ENCODE data around the gene KCTD17.
"Not testable (repeated sequence)": the region's sequence is repeated elsewhere in the genome, so short reads cannot be mapped to it uniquely, and the experiment has no call there.

The KCTD17 gene

DNA sequence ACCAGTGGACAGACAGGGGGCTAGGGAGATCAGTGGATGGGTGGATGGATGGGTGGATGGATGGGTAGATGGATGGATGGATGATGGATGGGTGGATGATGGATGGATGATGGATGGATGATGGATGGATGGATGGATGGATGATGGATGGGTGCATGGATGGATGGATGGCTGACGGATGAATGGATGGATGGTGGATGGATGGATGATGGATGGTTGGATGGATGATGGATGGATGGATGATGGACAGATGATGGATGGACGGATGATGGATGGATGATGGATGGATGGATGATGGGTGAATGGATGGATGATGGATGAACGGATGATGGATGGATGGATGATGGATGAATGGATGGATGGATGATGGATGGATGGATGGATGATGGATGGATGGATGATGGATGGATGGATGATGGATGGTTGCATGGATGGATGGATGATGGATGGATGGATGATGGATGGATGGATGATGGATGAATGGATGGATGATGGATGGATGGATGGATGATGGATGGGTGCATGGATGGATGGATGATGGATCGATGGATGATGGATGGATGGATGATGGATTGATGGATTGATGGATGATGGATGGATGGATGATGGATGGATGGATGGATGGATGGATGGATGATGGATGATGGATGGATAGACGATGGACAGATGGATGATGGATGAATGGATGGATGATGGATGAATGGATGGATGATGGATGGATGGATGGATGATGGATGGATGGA is 20.5 kb downstream of the KCTD17 start:
- peaks cover 61% of the 10 kb centered on the region for H3K27me3 ChIP-seq (ENCODE audit: insufficient read depth, low read length)
- H3K9ac ChIP-seq (ENCODE audit: low read depth, low read length); H3K4me3 ChIP-seq (ENCODE audit: low read length); H3K36me3 ChIP-seq (ENCODE audit: insufficient read depth, low read length); H3K27ac ChIP-seq (ENCODE audit: low read depth, low read length); H3K4me1 ChIP-seq (ENCODE audit: insufficient read depth, low read length); H3K9me3 ChIP-seq (ENCODE audit: insufficient read depth, low read depth, low read length): not testable (repeated sequence)
- WGBS, result 91% methylated on average over 5 of the region's 5 CpGs

GRCh38 chr22:37072673-37073072 is 21.1 kb downstream of the KCTD17 start:
- Histone ChIP-seq H3K9ac (ENCODE audit: low read depth, low read length) (no peak overlapping the region), H3K4me3 (ENCODE audit: low read length) (no peak overlapping the region), H3K27ac (ENCODE audit: low read depth, low read length) (no peak overlapping the region), H3K27me3 (ENCODE audit: insufficient read depth, low read length) (peaks cover 58% of the 10 kb centered on the region), H3K4me1 (ENCODE audit: insufficient read depth, low read length) (peaks cover 4% of the 10 kb centered on the region; the same call in 1 of the 2 replicates), H3K36me3 (ENCODE audit: insufficient read depth, low read length) (no peaks in the 10 kb centered on the region), H3K9me3 (ENCODE audit: insufficient read depth, low read depth, low read length) (no peaks in the 10 kb centered on the region)
- WGBS, result 93% methylated on average over 8 of the region's 8 CpGs

GRCh38 chr22:37074537-37074936 is 23.0 kb downstream of the KCTD17 start:
- Histone ChIP-seq H3K9me3 (ENCODE audit: insufficient read depth, low read depth, low read length) (no peaks in the 10 kb centered on the region), H3K27me3 (ENCODE audit: insufficient read depth, low read length) (peaks cover 40% of the 10 kb centered on the region), H3K36me3 (ENCODE audit: insufficient read depth, low read length) (no peaks in the 10 kb centered on the region), H3K9ac (ENCODE audit: low read depth, low read length) (no peak overlapping the region), H3K4me1 (ENCODE audit: insufficient read depth, low read length) (no peaks in the 10 kb centered on the region), H3K27ac (ENCODE audit: low read depth, low read length) (no peak overlapping the region), H3K4me3 (ENCODE audit: low read length) (no peak overlapping the region)
- WGBS, result 87% methylated on average over 16 of the region's 16 CpGs

DNA sequence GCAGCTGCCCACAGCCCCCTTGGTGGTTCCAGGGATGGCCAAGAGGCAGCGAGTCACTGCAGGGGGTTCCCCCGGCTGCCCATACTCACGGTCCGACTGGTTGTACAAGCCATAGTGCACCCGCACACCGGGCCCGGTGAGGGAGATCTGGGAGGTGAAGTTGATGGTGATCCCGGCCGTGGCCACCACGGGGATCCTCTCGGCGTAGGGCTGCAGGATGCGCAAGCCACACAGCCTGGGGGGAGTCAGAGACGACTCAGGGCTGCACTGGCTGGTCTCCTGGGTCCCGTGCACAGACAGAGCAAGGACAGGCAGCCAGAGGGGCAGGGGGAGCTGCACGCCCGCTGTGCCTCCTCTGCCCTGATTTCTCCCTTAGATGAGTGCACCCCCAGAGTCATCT is 23.5 kb downstream of the KCTD17 start:
- H3K9ac ChIP-seq (ENCODE audit: low read depth, low read length), result no peak overlapping the region
- no peaks in the 10 kb centered on the region for H3K9me3 ChIP-seq (ENCODE audit: insufficient read depth, low read depth, low read length)
- no peaks in the 10 kb centered on the region for H3K4me1 ChIP-seq (ENCODE audit: insufficient read depth, low read length)
- no peaks in the 10 kb centered on the region for H3K36me3 ChIP-seq (ENCODE audit: insufficient read depth, low read length)
- peaks cover 34% of the 10 kb centered on the region for H3K27me3 ChIP-seq (ENCODE audit: insufficient read depth, low read length)
- H3K27ac ChIP-seq (ENCODE audit: low read depth, low read length), result no peak overlapping the region
- no peak overlapping the region for H3K4me3 ChIP-seq (ENCODE audit: low read length)
- WGBS, result 85% methylated on average over 17 of the region's 17 CpGs

DNA sequence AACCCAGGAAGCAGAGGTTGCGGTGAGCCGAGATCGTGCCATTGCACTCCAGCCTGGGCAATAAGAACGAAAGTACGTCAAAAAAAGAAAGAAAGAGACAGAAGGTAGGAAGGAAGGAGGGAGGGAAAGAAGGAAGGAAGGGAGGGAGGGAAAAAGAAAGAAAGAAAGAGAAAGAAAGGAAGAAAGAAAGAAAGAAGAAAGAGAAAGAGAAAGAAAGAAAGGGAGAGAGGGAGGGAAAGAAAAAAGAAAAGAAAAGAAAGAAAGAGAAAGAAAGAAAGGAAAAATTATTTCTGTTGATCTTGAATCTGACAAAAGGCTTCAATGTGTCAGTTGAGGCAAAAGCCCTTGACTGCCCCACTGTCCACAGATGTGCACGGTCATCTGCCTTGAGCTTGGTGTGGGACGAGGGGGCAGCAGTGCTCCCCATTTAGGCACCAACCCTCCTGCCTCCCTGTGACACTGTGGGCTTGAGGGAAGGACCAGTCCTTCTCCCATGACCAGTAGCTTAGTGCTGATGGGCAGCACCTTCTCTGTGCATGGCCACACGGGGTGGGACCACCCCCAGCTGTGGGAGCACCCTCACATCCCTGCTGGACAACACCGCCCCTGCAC is 24.4 kb downstream of the KCTD17 start:
- Histone ChIP-seq H3K9ac (ENCODE audit: low read depth, low read length) (no peak overlapping the region), H3K4me1 (ENCODE audit: insufficient read depth, low read length) (no peaks in the 10 kb centered on the region), H3K27ac (ENCODE audit: low read depth, low read length) (no peak overlapping the region), H3K4me3 (ENCODE audit: low read length) (no peak overlapping the region), H3K27me3 (ENCODE audit: insufficient read depth, low read length) (peaks cover 26% of the 10 kb centered on the region), H3K36me3 (ENCODE audit: insufficient read depth, low read length) (no peaks in the 10 kb centered on the region), H3K9me3 (ENCODE audit: insufficient read depth, low read depth, low read length) (no peaks in the 10 kb centered on the region)
- 90% methylated on average over 9 of the region's 9 CpGs for WGBS

DNA sequence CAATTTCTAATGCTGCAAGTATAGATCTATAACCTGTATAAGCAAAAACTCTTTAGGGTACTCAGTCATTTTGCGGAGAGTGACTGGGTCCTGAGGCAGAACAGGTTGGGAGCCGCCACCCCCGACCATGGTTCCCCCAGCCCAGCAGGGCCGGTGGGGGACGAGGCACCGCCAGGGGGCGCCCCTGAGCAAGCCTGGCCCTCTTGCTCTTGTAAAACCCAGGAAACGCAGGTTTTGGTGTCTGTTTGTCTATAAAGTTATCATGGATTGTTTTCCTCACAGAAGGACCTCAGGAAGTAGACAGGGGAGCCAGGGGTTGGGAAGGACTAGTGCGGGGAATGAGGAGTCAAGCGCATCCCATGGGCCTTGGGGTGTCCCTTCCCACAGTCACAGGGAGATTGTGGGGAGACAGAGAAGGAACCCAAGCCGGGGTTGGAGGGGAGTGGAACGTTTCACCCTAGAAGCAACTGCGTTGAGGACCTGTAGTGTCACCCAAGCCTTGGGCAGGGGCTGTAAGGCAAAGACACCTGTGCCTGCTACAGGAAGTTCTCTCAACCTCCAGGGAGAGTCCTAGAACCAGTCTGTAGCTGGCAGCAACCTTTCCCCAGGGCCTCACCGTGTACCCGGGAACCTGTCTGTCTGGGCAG is 26.4 kb downstream of the KCTD17 start:
- Histone ChIP-seq H3K4me3 (ENCODE audit: low read length) (no peak overlapping the region), H3K9ac (ENCODE audit: low read depth, low read length) (no peak overlapping the region), H3K9me3 (ENCODE audit: insufficient read depth, low read depth, low read length) (no peaks in the 10 kb centered on the region), H3K27ac (ENCODE audit: low read depth, low read length) (no peak overlapping the region), H3K36me3 (ENCODE audit: insufficient read depth, low read length) (no peaks in the 10 kb centered on the region), H3K27me3 (ENCODE audit: insufficient read depth, low read length) (peaks cover 16% of the 10 kb centered on the region; the same call in 1 of the 2 replicates), H3K4me1 (ENCODE audit: insufficient read depth, low read length) (no peaks in the 10 kb centered on the region)
- 45% methylated on average over 15 of the region's 15 CpGs for WGBS

- WGBS, result 62% methylated on average over 5 of the region's 5 CpGs
- peaks cover 5% of the 10 kb centered on the region; the same call in 1 of the 2 replicates for H3K27me3 ChIP-seq (ENCODE audit: insufficient read depth, low read length)
- no peak overlapping the region for H3K4me3 ChIP-seq (ENCODE audit: low read length)
- no peaks in the 10 kb centered on the region for H3K4me1 ChIP-seq (ENCODE audit: insufficient read depth, low read length)
- H3K9me3 ChIP-seq (ENCODE audit: insufficient read depth, low read depth, low read length), result no peaks in the 10 kb centered on the region
- H3K9ac ChIP-seq (ENCODE audit: low read depth, low read length), result no peak overlapping the region
- no peak overlapping the region for H3K27ac ChIP-seq (ENCODE audit: low read depth, low read length)
- H3K36me3 ChIP-seq (ENCODE audit: insufficient read depth, low read length), result no peaks in the 10 kb centered on the region
These were observed 27.6 kb downstream of the KCTD17 start for GRCh38 chr22:37079158-37079557.

DNA sequence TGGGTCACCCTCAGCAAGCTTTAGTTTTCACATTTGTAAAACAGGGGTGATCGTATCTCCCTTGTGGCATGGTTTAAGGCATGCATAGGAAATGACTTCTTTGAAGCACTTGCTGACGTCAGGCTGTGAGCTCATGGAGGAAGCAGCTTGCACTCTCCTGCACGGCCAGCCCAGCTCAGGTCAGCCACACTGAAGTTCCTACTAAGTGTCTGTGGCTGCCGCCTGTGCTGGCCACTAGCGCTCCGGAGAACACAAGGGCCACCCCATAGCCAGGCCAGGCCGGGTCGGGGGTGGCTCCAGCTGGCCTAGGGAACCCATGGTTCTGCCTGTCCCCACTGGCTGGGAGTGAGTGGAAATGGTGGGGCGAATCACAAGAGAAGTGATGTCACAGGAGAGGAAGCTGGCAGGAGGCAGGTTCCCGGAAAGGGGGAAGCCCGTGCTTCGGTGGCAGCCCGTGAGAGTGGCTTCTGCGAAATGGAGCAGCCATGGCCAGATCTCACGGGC is 28.2 kb downstream of the KCTD17 start:
- no peaks in the 10 kb centered on the region for H3K4me1 ChIP-seq (ENCODE audit: insufficient read depth, low read length)
- WGBS, result 71% methylated on average over 15 of the region's 15 CpGs
- no peaks in the 10 kb centered on the region for H3K36me3 ChIP-seq (ENCODE audit: insufficient read depth, low read length)
- peaks cover 5% of the 10 kb centered on the region; the same call in 1 of the 2 replicates for H3K27me3 ChIP-seq (ENCODE audit: insufficient read depth, low read length)
- no peak overlapping the region for H3K9ac ChIP-seq (ENCODE audit: low read depth, low read length)
- no peaks in the 10 kb centered on the region for H3K9me3 ChIP-seq (ENCODE audit: insufficient read depth, low read depth, low read length)
- no peak overlapping the region for H3K4me3 ChIP-seq (ENCODE audit: low read length)
- no peak overlapping the region for H3K27ac ChIP-seq (ENCODE audit: low read depth, low read length)

DNA sequence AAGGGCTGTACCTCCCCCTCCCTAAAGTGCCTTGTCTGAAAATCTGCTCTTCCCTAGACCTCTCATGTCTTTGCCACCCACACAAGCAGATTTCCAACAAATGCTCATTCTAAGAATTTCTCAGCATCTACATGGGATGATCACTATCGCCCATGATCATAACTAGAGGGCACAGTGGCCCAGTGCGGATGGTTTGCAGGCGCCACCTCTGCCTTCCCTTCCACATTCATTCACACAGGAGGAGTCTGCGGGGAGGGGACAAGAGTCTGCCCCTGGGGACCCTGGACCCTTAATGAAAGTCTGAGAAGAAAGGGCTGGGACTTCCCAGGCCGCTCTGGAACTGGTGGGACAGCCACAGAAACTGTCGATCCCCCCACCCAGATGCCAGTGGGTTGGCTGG is 28.9 kb downstream of the KCTD17 start:
- Histone ChIP-seq H3K4me1 (ENCODE audit: insufficient read depth, low read length) (no peaks in the 10 kb centered on the region), H3K27ac (ENCODE audit: low read depth, low read length) (no peak overlapping the region), H3K9me3 (ENCODE audit: insufficient read depth, low read depth, low read length) (no peaks in the 10 kb centered on the region), H3K36me3 (ENCODE audit: insufficient read depth, low read length) (no peaks in the 10 kb centered on the region), H3K9ac (ENCODE audit: low read depth, low read length) (no peak overlapping the region), H3K4me3 (ENCODE audit: low read length) (no peak overlapping the region), H3K27me3 (ENCODE audit: insufficient read depth, low read length) (peaks cover 5% of the 10 kb centered on the region; the same call in 1 of the 2 replicates)
- WGBS, result 90% methylated on average over 6 of the region's 6 CpGs

DNA sequence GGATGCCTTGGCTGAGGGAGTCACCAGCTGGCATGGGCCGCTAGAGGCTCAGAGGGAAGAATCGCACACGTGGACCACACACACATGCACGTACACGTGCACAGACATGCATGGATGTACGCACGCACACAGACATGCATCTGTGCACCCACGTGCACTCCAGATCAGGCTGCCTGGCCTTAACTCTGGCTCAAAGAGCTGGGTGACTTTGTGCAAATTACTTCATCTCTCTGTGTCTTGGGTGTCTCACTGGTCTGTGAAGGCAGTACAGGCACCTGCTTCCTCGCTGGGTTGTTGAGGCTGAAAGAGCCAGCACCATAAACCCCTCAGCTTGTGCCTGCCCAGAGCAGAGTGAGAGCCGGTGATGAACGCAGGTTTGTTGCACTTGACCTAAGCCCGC is 29.3 kb downstream of the KCTD17 start:
- WGBS, result 93% methylated on average over 12 of the region's 12 CpGs
- Histone ChIP-seq H3K9ac (ENCODE audit: low read depth, low read length) (no peak overlapping the region), H3K27ac (ENCODE audit: low read depth, low read length) (no peak overlapping the region), H3K4me1 (ENCODE audit: insufficient read depth, low read length) (no peaks in the 10 kb centered on the region), H3K36me3 (ENCODE audit: insufficient read depth, low read length) (no peaks in the 10 kb centered on the region), H3K4me3 (ENCODE audit: low read length) (no peak overlapping the region), H3K27me3 (ENCODE audit: insufficient read depth, low read length) (peaks cover 5% of the 10 kb centered on the region; the same call in 1 of the 2 replicates), H3K9me3 (ENCODE audit: insufficient read depth, low read depth, low read length) (no peaks in the 10 kb centered on the region)

DNA sequence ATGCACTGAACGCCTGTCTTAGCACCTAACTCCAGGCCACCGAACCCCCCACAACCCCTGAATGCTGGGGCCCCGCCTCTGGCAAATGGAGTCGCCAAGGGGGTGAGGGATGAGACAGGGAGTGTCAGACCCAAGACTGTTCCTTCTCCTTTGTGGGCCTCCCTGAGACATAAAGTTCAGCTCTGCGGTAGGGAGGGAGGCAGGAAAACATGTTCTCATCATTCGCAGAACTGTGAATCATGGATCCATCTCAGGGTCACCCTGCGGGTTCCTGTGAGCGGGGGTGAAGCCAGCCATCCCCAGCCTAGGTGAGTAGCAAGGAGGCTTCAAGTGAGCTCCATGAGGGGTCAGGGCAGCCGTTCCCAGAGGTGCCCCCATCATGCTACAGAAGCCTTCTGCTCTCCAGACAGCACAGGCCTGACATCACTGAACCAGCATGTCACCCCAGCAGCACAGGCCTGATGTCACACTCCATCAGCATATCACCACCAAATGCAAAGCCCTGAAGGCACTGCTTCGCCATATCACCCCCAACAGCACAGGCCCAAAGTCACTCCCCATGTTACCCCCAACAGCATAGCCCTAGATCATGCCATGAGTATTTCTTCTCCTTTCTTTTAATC is 30.8 kb downstream of the KCTD17 start:
- no peaks in the 10 kb centered on the region for H3K4me1 ChIP-seq (ENCODE audit: insufficient read depth, low read length)
- H3K4me3 ChIP-seq (ENCODE audit: low read length), result no peak overlapping the region
- H3K9me3 ChIP-seq (ENCODE audit: insufficient read depth, low read depth, low read length), result no peaks in the 10 kb centered on the region
- no peaks in the 10 kb centered on the region for H3K36me3 ChIP-seq (ENCODE audit: insufficient read depth, low read length)
- no peak overlapping the region for H3K9ac ChIP-seq (ENCODE audit: low read depth, low read length)
- H3K27ac ChIP-seq (ENCODE audit: low read depth, low read length), result no peak overlapping the region
- 95% methylated on average over 10 of the region's 10 CpGs for WGBS
- H3K27me3 ChIP-seq (ENCODE audit: insufficient read depth, low read length), result no peaks in the 10 kb centered on the region
